HEK293 (cell line): ENCODE data around the gene PLAU.

Experiments used
- EGR2 ChIP-seq: fragments of 450-650 bp; formaldehyde crosslinking; IDR thresholded peaks from 2 replicates; pipeline ENCODE4 v1.5.1; 2016; ENCODE audit warnings: low read depth, missing biosample characterization, missing genetic modification characterization
- KLF7 ChIP-seq: fragments of 450-650 bp; formaldehyde crosslinking; IDR thresholded peaks from 2 replicates; pipeline ENCODE4 v1.5.1; 2016; ENCODE audit warnings: missing biosample characterization, missing genetic modification characterization, borderline replicate concordance
- MZF1 ChIP-seq: fragments of 450-650 bp; formaldehyde crosslinking; IDR thresholded peaks from 2 replicates; pipeline ENCODE4 v1.5.1; 2017; ENCODE audit warnings: missing biosample characterization, missing genetic modification characterization, borderline replicate concordance
- OVOL3 ChIP-seq: fragments of 450-650 bp; formaldehyde crosslinking; IDR thresholded peaks from 2 replicates; pipeline ENCODE4 v1.5.1; 2016; ENCODE audit warnings: missing biosample characterization, missing genetic modification characterization
- REPIN1 ChIP-seq: fragments of 450-650 bp; formaldehyde crosslinking; IDR thresholded peaks from 2 replicates; pipeline ENCODE4 v1.5.1; 2017; ENCODE audit warnings: missing biosample characterization, missing genetic modification characterization, low read depth
- ZBTB8A ChIP-seq: fragments of 450-650 bp; formaldehyde crosslinking; IDR thresholded peaks from 2 replicates; pipeline ENCODE4 v1.5.1; 2016; ENCODE audit warnings: missing biosample characterization, missing genetic modification characterization
- ZNF146 ChIP-seq: fragments of 450-650 bp; formaldehyde crosslinking; IDR thresholded peaks from 2 replicates; pipeline ENCODE4 v1.5.1; 2016; ENCODE audit warnings: missing biosample characterization, missing genetic modification characterization
- ZNF24 ChIP-seq: fragments of 450-650 bp; formaldehyde crosslinking; IDR thresholded peaks from 2 replicates; pipeline ENCODE4 v1.5.1; 2016; ENCODE audit warnings: missing biosample characterization, missing genetic modification characterization
- ZNF324 ChIP-seq: fragments of 450-650 bp; formaldehyde crosslinking; IDR thresholded peaks from 2 replicates; pipeline ENCODE4 v1.5.1; 2016; ENCODE audit warnings: missing biosample characterization, missing genetic modification characterization
- ZNF544 ChIP-seq: fragments of 450-650 bp; formaldehyde crosslinking; IDR thresholded peaks from 2 replicates; pipeline ENCODE4 v1.5.0; 2017; ENCODE audit warnings: missing biosample characterization, missing genetic modification characterization
- ZNF785 ChIP-seq: fragments of 450-650 bp; formaldehyde crosslinking; IDR thresholded peaks from 2 replicates; pipeline ENCODE4 v1.5.1; 2016; ENCODE audit warnings: missing biosample characterization, missing genetic modification characterization
- ZXDB ChIP-seq: fragments of 450-650 bp; formaldehyde crosslinking; IDR thresholded peaks from 2 replicates; pipeline ENCODE4 v1.5.1; 2016; ENCODE audit warnings: missing biosample characterization, missing genetic modification characterization
- TF ChIP-seq, protein P1 (sequence below): fragments of 450-650 bp; formaldehyde crosslinking; IDR thresholded peaks from 2 replicates; pipeline ENCODE4 v1.5.1; 2016; ENCODE audit warnings: missing biosample characterization, missing genetic modification characterization, borderline replicate concordance
- TF ChIP-seq, protein P2 (sequence below): fragments of 450-650 bp; IDR thresholded peaks from 2 replicates; pipeline ENCODE4 v1.5.1; 2018; ENCODE audit warnings: missing biosample characterization, missing genetic modification characterization
- TF ChIP-seq, protein P3 (sequence below): fragments of 450-650 bp; formaldehyde crosslinking; IDR thresholded peaks from 2 replicates; pipeline ENCODE4 v1.5.1; 2016; ENCODE audit warnings: missing biosample characterization, missing genetic modification characterization
- TF ChIP-seq, protein P4 (sequence below): fragments of 450-650 bp; formaldehyde crosslinking; IDR thresholded peaks from 2 replicates; pipeline ENCODE4 v1.5.1; 2017; ENCODE audit warnings: missing biosample characterization, missing genetic modification characterization
- TF ChIP-seq, protein P5 (sequence below): fragments of 450-650 bp; formaldehyde crosslinking; IDR thresholded peaks from 2 replicates; pipeline ENCODE4 v1.5.1; 2016; ENCODE audit warnings: missing biosample characterization, missing genetic modification characterization
- TF ChIP-seq, protein P6 (sequence below): fragments of 450-650 bp; formaldehyde crosslinking; IDR thresholded peaks from 2 replicates; pipeline ENCODE4 v1.5.1; 2016; ENCODE audit warnings: missing biosample characterization, missing genetic modification characterization
- TF ChIP-seq, protein P7 (sequence below): fragments of 450-650 bp; formaldehyde crosslinking; IDR thresholded peaks from 2 replicates; pipeline ENCODE4 v1.5.1; 2016; ENCODE audit warnings: missing biosample characterization, missing genetic modification characterization
- TF ChIP-seq, protein P8 (sequence below): fragments of 450-650 bp; formaldehyde crosslinking; IDR thresholded peaks from 2 replicates; pipeline ENCODE4 v1.5.1; 2016; ENCODE audit warnings: missing biosample characterization, missing genetic modification characterization

PLAU gene

DNA sequence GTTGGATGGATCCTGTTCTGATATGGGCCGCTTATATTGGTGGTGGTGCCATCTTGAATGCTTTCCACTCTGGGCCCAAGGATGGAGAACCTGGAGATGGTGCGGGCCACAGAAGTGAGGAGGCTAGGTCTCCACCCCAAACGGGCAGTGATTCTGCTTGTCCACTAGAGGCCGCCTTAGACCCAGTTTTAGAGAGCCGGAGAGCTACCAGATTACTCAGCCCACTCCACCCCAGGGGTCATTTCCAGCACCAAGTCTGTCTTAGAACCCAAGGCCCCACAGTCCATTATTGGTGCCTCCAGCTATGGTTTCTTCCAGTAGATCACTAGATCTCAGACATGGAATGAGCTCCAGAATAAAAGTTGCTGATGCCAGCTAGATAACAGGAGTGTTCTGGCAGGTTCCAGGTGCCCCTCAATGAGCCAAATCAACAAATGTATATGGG is 24.8 kb upstream of the PLAU start (continued):
- TF ChIP-seq, protein P1, sequence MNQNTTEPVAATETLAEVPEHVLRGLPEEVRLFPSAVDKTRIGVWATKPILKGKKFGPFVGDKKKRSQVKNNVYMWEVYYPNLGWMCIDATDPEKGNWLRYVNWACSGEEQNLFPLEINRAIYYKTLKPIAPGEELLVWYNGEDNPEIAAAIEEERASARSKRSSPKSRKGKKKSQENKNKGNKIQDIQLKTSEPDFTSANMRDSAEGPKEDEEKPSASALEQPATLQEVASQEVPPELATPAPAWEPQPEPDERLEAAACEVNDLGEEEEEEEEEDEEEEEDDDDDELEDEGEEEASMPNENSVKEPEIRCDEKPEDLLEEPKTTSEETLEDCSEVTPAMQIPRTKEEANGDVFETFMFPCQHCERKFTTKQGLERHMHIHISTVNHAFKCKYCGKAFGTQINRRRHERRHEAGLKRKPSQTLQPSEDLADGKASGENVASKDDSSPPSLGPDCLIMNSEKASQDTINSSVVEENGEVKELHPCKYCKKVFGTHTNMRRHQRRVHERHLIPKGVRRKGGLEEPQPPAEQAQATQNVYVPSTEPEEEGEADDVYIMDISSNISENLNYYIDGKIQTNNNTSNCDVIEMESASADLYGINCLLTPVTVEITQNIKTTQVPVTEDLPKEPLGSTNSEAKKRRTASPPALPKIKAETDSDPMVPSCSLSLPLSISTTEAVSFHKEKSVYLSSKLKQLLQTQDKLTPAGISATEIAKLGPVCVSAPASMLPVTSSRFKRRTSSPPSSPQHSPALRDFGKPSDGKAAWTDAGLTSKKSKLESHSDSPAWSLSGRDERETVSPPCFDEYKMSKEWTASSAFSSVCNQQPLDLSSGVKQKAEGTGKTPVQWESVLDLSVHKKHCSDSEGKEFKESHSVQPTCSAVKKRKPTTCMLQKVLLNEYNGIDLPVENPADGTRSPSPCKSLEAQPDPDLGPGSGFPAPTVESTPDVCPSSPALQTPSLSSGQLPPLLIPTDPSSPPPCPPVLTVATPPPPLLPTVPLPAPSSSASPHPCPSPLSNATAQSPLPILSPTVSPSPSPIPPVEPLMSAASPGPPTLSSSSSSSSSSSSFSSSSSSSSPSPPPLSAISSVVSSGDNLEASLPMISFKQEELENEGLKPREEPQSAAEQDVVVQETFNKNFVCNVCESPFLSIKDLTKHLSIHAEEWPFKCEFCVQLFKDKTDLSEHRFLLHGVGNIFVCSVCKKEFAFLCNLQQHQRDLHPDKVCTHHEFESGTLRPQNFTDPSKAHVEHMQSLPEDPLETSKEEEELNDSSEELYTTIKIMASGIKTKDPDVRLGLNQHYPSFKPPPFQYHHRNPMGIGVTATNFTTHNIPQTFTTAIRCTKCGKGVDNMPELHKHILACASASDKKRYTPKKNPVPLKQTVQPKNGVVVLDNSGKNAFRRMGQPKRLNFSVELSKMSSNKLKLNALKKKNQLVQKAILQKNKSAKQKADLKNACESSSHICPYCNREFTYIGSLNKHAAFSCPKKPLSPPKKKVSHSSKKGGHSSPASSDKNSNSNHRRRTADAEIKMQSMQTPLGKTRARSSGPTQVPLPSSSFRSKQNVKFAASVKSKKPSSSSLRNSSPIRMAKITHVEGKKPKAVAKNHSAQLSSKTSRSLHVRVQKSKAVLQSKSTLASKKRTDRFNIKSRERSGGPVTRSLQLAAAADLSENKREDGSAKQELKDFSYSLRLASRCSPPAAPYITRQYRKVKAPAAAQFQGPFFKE, result no peak
- TF ChIP-seq, protein P2, sequence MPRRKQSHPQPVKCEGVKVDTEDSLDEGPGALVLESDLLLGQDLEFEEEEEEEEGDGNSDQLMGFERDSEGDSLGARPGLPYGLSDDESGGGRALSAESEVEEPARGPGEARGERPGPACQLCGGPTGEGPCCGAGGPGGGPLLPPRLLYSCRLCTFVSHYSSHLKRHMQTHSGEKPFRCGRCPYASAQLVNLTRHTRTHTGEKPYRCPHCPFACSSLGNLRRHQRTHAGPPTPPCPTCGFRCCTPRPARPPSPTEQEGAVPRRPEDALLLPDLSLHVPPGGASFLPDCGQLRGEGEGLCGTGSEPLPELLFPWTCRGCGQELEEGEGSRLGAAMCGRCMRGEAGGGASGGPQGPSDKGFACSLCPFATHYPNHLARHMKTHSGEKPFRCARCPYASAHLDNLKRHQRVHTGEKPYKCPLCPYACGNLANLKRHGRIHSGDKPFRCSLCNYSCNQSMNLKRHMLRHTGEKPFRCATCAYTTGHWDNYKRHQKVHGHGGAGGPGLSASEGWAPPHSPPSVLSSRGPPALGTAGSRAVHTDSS (tag by site-specific recombination), result no peak
- TF ChIP-seq, protein P3, sequence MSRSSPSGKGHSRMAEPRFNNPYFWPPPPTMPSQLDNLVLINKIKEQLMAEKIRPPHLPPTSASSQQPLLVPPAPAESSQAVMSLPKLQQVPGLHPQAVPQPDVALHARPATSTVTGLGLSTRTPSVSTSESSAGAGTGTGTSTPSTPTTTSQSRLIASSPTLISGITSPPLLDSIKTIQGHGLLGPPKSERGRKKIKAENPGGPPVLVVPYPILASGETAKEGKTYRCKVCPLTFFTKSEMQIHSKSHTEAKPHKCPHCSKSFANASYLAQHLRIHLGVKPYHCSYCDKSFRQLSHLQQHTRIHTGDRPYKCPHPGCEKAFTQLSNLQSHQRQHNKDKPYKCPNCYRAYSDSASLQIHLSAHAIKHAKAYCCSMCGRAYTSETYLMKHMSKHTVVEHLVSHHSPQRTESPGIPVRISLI, result no peak
- TF ChIP-seq REPIN1 (tag by site-specific recombination) (no peak), EGR2 (tag by site-specific recombination) (no peak; the same call in 1 of the 2 replicates), ZNF24 (tag by site-specific recombination) (no peak), ZXDB (no peak; the same call in 1 of the 2 replicates), MZF1 (tag by site-specific recombination) (no peak), ZNF146 (no peak), OVOL3 (tag by site-specific recombination) (no peak), KLF7 (no peak), ZNF544 (tag by site-specific recombination) (no peak), ZNF785 (tag by site-specific recombination) (no peak), ZBTB8A (tag by site-specific recombination) (peak; percentile 29; the same call in 1 of the 2 replicates), ZNF324 (tag by site-specific recombination) (no peak)
- TF ChIP-seq, protein P4, sequence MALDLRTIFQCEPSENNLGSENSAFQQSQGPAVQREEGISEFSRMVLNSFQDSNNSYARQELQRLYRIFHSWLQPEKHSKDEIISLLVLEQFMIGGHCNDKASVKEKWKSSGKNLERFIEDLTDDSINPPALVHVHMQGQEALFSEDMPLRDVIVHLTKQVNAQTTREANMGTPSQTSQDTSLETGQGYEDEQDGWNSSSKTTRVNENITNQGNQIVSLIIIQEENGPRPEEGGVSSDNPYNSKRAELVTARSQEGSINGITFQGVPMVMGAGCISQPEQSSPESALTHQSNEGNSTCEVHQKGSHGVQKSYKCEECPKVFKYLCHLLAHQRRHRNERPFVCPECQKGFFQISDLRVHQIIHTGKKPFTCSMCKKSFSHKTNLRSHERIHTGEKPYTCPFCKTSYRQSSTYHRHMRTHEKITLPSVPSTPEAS (tag by site-specific recombination), result no peak
- TF ChIP-seq, protein P5, sequence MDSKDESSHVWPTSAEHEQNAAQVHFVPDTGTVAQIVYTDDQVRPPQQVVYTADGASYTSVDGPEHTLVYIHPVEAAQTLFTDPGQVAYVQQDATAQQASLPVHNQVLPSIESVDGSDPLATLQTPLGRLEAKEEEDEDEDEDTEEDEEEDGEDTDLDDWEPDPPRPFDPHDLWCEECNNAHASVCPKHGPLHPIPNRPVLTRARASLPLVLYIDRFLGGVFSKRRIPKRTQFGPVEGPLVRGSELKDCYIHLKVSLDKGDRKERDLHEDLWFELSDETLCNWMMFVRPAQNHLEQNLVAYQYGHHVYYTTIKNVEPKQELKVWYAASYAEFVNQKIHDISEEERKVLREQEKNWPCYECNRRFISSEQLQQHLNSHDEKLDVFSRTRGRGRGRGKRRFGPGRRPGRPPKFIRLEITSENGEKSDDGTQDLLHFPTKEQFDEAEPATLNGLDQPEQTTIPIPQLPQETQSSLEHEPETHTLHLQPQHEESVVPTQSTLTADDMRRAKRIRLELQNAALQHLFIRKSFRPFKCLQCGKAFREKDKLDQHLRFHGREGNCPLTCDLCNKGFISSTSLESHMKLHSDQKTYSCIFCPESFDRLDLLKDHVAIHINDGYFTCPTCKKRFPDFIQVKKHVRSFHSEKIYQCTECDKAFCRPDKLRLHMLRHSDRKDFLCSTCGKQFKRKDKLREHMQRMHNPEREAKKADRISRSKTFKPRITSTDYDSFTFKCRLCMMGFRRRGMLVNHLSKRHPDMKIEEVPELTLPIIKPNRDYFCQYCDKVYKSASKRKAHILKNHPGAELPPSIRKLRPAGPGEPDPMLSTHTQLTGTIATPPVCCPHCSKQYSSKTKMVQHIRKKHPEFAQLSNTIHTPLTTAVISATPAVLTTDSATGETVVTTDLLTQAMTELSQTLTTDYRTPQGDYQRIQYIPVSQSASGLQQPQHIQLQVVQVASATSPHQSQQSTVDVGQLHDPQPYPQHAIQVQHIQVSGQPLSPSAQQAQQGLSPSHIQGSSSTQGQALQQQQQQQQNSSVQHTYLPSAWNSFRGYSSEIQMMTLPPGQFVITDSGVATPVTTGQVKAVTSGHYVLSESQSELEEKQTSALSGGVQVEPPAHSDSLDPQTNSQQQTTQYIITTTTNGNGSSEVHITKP (tag by site-specific recombination), result peak; percentile 58
- TF ChIP-seq, protein P6, sequence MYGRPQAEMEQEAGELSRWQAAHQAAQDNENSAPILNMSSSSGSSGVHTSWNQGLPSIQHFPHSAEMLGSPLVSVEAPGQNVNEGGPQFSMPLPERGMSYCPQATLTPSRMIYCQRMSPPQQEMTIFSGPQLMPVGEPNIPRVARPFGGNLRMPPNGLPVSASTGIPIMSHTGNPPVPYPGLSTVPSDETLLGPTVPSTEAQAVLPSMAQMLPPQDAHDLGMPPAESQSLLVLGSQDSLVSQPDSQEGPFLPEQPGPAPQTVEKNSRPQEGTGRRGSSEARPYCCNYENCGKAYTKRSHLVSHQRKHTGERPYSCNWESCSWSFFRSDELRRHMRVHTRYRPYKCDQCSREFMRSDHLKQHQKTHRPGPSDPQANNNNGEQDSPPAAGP (tag by site-specific recombination), result no peak
- TF ChIP-seq, protein P7, sequence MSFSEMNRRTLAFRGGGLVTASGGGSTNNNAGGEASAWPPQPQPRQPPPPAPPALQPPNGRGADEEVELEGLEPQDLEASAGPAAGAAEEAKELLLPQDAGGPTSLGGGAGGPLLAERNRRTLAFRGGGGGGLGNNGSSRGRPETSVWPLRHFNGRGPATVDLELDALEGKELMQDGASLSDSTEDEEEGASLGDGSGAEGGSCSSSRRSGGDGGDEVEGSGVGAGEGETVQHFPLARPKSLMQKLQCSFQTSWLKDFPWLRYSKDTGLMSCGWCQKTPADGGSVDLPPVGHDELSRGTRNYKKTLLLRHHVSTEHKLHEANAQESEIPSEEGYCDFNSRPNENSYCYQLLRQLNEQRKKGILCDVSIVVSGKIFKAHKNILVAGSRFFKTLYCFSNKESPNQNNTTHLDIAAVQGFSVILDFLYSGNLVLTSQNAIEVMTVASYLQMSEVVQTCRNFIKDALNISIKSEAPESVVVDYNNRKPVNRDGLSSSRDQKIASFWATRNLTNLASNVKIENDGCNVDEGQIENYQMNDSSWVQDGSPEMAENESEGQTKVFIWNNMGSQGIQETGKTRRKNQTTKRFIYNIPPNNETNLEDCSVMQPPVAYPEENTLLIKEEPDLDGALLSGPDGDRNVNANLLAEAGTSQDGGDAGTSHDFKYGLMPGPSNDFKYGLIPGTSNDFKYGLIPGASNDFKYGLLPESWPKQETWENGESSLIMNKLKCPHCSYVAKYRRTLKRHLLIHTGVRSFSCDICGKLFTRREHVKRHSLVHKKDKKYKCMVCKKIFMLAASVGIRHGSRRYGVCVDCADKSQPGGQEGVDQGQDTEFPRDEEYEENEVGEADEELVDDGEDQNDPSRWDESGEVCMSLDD (tag by site-specific recombination), result no peak
- TF ChIP-seq, protein P8, sequence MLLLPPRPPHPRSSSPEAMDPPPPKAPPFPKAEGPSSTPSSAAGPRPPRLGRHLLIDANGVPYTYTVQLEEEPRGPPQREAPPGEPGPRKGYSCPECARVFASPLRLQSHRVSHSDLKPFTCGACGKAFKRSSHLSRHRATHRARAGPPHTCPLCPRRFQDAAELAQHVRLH (tag by site-specific recombination), result no peak
